CD4-positive, alpha-beta T cell (primary cell): ENCODE data around the gene RAPGEF5. TPM values are rescaled to one million over a fixed set of nuclear protein-coding genes. Genes with fewer than 3 reads are reported as not detected.

Experiments used
- ATAC-seq: fragments of 200-7000 bp; cut with Tn5 transposase; one replicate; pipeline ENCODE4 v1.10.0; 2022; ENCODE audit warnings: mild to moderate bottlenecking; ENCODE audit not compliant: poor library complexity
- CTCF ChIA-PET: fragments of 350-600 bp; sonication (Branson Sonifier 250); formaldehyde crosslinking; loops from one replicate; lab custom pipeline; 2021; ENCODE audit warnings: antibody characterized with exemption, inconsistent platforms; lab: Charles Lee
- POLR2A ChIA-PET: fragments of 350-600 bp; sonication (Branson Sonifier 250); formaldehyde crosslinking; loops from one replicate; lab custom pipeline; 2021; ENCODE audit warnings: antibody characterized with exemption, inconsistent platforms; lab: Charles Lee
- DNase-seq, 14 experiments: peaks; one replicate each; pipeline ENCODE4 v3.0.0-alpha.2; 2013 to 2020; ENCODE audit warnings: mixed read lengths in 2 of 14
- H3K27ac ChIP-seq, 2 donors: one replicate each; pipeline versions ENCODE4 v1.5.1 to v1.7.0; 2013; ENCODE audit warnings: low read length in 2 of 2, low read depth in 1 of 2, mild to moderate bottlenecking in 1 of 2
- H3K27me3 ChIP-seq, 2 experiments: 1 replicate in 1 of 2; 2 replicates in 1 of 2; pipeline versions ENCODE4 v1.6.1 to v1.7.0; 2013; ENCODE audit warnings: low read length in 2 of 2, control low read depth in 1 of 2, mild to moderate bottlenecking in 1 of 2, moderate library complexity in 1 of 2; ENCODE audit not compliant: insufficient read depth in 2 of 2, control insufficient read depth in 1 of 2
- H3K36me3 ChIP-seq: one replicate; pipeline ENCODE4 v1.6.1; 2013; ENCODE audit warnings: low read length, control low read depth; ENCODE audit not compliant: insufficient read depth
- H3K4me1 ChIP-seq: one replicate; pipeline ENCODE4 v1.6.1; 2013; ENCODE audit warnings: low read length, control low read depth; ENCODE audit not compliant: insufficient read depth
- H3K4me3 ChIP-seq: one replicate; pipeline ENCODE4 v1.5.1; 2013; ENCODE audit warnings: mild to moderate bottlenecking, low read length, moderate library complexity
- H3K9me3 ChIP-seq, 2 experiments: 1 replicate in 1 of 2; 2 replicates in 1 of 2; pipeline versions ENCODE4 v1.6.1 to v1.7.0; 2013; ENCODE audit warnings: low read length in 2 of 2, mild to moderate bottlenecking in 2 of 2, control low read depth in 1 of 2, moderate library complexity in 1 of 2; ENCODE audit not compliant: control insufficient read depth in 1 of 2, insufficient read depth in 1 of 2
- H3K27ac Mint-ChIP-seq: one replicate; pipeline ENCODE4 v1.8.0; 2020; ENCODE audit warnings: mixed read lengths
- H3K27me3 Mint-ChIP-seq: one replicate; pipeline ENCODE4 v1.8.0; 2021; ENCODE audit warnings: mixed read lengths
- H3K36me3 Mint-ChIP-seq: one replicate; pipeline ENCODE4 v1.8.0; 2021; ENCODE audit warnings: low read depth, mixed read lengths
- H3K4me1 Mint-ChIP-seq: one replicate; pipeline ENCODE4 v1.8.0; 2021; ENCODE audit warnings: low read depth, mixed read lengths
- H3K4me3 Mint-ChIP-seq: one replicate; pipeline ENCODE4 v1.8.0; 2020; ENCODE audit warnings: mild to moderate bottlenecking, mixed read lengths
- H3K9me3 Mint-ChIP-seq: one replicate; pipeline ENCODE4 v1.8.0; 2020; ENCODE audit warnings: mixed read lengths
- intact Hi-C, 2 experiments: fragments of 100-400 bp; cut with DNase I in 1 of 2; cut with micrococcal nuclease in 1 of 2; formaldehyde crosslinking; loops; one replicate each; pipeline versions ENCODE4 v1.15.1 to v1.9.0; 2023 to 2025; cut with DNase I, micrococcal nuclease
- total RNA-seq, 174 experiments: library from RNA in 2 of 174; stranded (reverse) in 2 of 174; gene quantifications; one replicate each; pipeline ENCODE4 v1.2.3 and lab custom pipeline; 2021 to 2026
- TF ChIP-seq, protein P1 (sequence below): fragments of 200-600 bp; IDR thresholded peaks from one replicate; pipeline ENCODE4 v1.8.0; 2022; ENCODE audit warnings: antibody characterized with exemption, mild to moderate bottlenecking

RAPGEF5 gene
- total RNA-seq, 2 experiments from 2014 or later, result 0.17 TPM; not detected in 1

DNA sequence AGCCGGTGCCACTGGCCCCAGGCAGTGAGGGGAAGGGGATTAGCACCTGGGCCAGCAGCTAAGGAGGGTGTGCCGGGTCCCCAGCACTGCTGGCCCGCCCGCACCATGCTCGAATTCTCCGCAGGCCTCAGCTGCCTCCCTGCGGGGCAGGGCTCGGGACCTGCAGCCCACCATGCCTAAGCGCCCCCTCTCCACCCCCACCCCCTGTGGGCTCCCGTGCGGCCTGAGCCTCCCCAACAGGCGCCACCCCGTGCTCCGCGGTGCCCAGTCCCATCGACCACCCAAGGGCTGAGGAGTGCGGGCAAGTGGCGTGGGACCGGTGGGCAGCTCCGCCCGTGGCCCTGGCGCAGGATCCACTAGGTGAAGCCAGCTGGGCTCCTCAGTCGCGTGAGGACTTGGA lies 266.4 kb downstream of the RAPGEF5 start:
- H3K9me3 Mint-ChIP-seq, result no peaks in the 10 kb centered on the region
- ChIA-PET CTCF (no interaction called here), POLR2A (no interaction called here)
- Histone ChIP-seq H3K27me3 (no peaks in the 10 kb centered on the region), H3K4me1 (no peaks in the 10 kb centered on the region), H3K4me3 (no peak overlapping the region), H3K27ac (no peak overlapping the region), H3K36me3 (no peaks in the 10 kb centered on the region), H3K9me3 (peaks cover 0 to 7% of the 10 kb centered on the region in 2 experiments)
- H3K4me3 Mint-ChIP-seq, result no peak overlapping the region
- no peak overlapping the region for H3K27ac Mint-ChIP-seq
- H3K27me3 Mint-ChIP-seq, result no peaks in the 10 kb centered on the region
- no peaks in the 10 kb centered on the region for H3K4me1 Mint-ChIP-seq
- TF ChIP-seq, protein P1, sequence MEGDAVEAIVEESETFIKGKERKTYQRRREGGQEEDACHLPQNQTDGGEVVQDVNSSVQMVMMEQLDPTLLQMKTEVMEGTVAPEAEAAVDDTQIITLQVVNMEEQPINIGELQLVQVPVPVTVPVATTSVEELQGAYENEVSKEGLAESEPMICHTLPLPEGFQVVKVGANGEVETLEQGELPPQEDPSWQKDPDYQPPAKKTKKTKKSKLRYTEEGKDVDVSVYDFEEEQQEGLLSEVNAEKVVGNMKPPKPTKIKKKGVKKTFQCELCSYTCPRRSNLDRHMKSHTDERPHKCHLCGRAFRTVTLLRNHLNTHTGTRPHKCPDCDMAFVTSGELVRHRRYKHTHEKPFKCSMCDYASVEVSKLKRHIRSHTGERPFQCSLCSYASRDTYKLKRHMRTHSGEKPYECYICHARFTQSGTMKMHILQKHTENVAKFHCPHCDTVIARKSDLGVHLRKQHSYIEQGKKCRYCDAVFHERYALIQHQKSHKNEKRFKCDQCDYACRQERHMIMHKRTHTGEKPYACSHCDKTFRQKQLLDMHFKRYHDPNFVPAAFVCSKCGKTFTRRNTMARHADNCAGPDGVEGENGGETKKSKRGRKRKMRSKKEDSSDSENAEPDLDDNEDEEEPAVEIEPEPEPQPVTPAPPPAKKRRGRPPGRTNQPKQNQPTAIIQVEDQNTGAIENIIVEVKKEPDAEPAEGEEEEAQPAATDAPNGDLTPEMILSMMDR, result no peak
- intact Hi-C loops, result no loop called here
- DNase-seq (no peak), ATAC-seq (no peak)
- H3K36me3 Mint-ChIP-seq, result no peaks in the 10 kb centered on the region

DNA sequence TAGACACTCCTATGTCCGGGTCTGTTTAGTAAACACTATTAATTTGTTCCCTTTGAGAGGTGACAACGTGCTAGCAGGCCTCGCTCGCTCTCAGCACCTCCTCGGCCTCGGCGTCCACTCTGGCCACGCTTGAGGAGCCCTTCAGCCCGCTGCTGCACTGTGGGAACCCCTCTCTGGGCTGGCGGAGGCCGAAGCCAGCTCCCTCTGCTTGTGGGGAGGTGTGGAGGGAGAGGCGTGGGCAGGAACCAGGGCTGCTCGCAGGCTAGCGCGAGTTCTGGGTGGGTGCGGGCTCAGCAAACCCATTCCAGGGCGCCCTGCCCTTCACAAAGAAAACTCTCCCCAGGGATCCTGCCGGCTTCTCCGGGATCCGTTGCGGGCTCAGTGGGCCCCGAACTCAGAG lies 266.8 kb downstream of the RAPGEF5 start:
- H3K4me3 Mint-ChIP-seq, result no peak overlapping the region
- POLR2A ChIA-PET, result no interaction called here
- H3K4me1 ChIP-seq, result no peaks in the 10 kb centered on the region
- no peak overlapping the region for H3K27ac Mint-ChIP-seq
- no peaks in the 10 kb centered on the region for H3K36me3 Mint-ChIP-seq
- intact Hi-C loops, result no loop called here
- DNase-seq (no peak), ATAC-seq (no peak)
- no peaks in the 10 kb centered on the region for H3K36me3 ChIP-seq
- H3K27ac ChIP-seq, result no peak overlapping the region
- H3K9me3 Mint-ChIP-seq, result no peaks in the 10 kb centered on the region
- H3K27me3 ChIP-seq, result no peaks in the 10 kb centered on the region
- TF ChIP-seq, protein P1, result no peak
- peaks cover 0 to 7% of the 10 kb centered on the region in 2 experiments for H3K9me3 ChIP-seq
- H3K4me1 Mint-ChIP-seq, result no peaks in the 10 kb centered on the region
- H3K4me3 ChIP-seq, result no peak overlapping the region
- H3K27me3 Mint-ChIP-seq, result no peaks in the 10 kb centered on the region
- CTCF ChIA-PET, result no interaction called here

DNA sequence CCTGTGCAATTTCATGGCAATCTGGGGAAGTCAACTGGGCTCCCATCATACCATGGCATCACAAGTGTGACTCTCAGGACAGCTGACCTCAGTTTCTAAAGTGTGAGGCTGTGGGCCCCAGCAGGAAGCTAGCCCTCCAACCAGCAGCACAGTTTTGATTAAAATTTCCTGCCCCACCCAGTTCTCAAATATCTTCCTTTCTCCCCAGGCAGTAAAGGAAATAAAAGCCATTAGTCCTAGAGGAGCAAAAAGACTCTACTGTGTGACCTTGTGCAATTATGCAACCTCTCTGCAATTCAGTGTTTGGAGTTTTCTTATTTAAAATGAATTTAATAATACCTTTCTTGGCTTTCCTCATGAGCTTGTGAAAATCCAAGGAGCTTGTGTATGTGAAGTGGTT lies 268.1 kb downstream of the RAPGEF5 start:
- intact Hi-C loops, result no loop called here
- Histone ChIP-seq H3K27ac (no peak overlapping the region), H3K36me3 (no peaks in the 10 kb centered on the region), H3K4me3 (no peak overlapping the region), H3K4me1 (no peaks in the 10 kb centered on the region), H3K9me3 (peaks cover 0 to 7% of the 10 kb centered on the region in 2 experiments), H3K27me3 (no peaks in the 10 kb centered on the region)
- no peaks in the 10 kb centered on the region for H3K9me3 Mint-ChIP-seq
- TF ChIP-seq, protein P1, result no peak
- no peak for ATAC-seq
- no peak overlapping the region for H3K4me3 Mint-ChIP-seq
- no peak for DNase-seq
- H3K4me1 Mint-ChIP-seq, result no peaks in the 10 kb centered on the region
- H3K36me3 Mint-ChIP-seq, result no peaks in the 10 kb centered on the region
- ChIA-PET CTCF (no interaction called here), POLR2A (no interaction called here)
- no peak overlapping the region for H3K27ac Mint-ChIP-seq
- peaks cover under 1% of the 10 kb centered on the region for H3K27me3 Mint-ChIP-seq
